HUES64 (cell line): ENCODE measurements around the gene RHOT2.
A peak's percentile ranks its signal among the peaks of the same experiment; 100 is the strongest.

Experiments
- H3K27ac ChIP-seq: 2 replicates; pipeline ENCODE4 v1.7.0; 2013; ENCODE audit warnings: low read depth, low read length, inconsistent platforms
- H3K27me3 ChIP-seq: 2 replicates; pipeline ENCODE4 v1.6.1; 2013; ENCODE audit warnings: mild to moderate bottlenecking, low read length; ENCODE audit not compliant: insufficient read depth
- H3K36me3 ChIP-seq: 2 replicates; pipeline ENCODE4 v1.6.1; 2013; ENCODE audit warnings: mild to moderate bottlenecking, low read length; ENCODE audit not compliant: insufficient read depth
- H3K4me1 ChIP-seq: 2 replicates; pipeline ENCODE4 v1.6.1; 2013; ENCODE audit warnings: mild to moderate bottlenecking, low read length, moderate library complexity; ENCODE audit not compliant: insufficient read depth
- H3K4me3 ChIP-seq: 2 replicates; pipeline ENCODE4 v1.5.1; 2013; ENCODE audit warnings: mild to moderate bottlenecking, low read length, moderate library complexity
- H3K9ac ChIP-seq: 2 replicates; pipeline ENCODE4 v1.6.1; 2013; ENCODE audit warnings: mild to moderate bottlenecking, low read depth, low read length
- H3K9me3 ChIP-seq: 2 replicates; pipeline ENCODE4 v1.6.1; 2013; ENCODE audit warnings: low read depth, low read length; ENCODE audit not compliant: insufficient read depth
- WGBS: fragments of 150-250, 120-280 bp; methylation state at CpG from one replicate; pipeline ENCODE4 v1.1.7; 2013; ENCODE audit warnings: missing lambda C conversion rate; 5-methylcytosine and 5-hydroxymethylcytosine counted together

The RHOT2 gene

DNA sequence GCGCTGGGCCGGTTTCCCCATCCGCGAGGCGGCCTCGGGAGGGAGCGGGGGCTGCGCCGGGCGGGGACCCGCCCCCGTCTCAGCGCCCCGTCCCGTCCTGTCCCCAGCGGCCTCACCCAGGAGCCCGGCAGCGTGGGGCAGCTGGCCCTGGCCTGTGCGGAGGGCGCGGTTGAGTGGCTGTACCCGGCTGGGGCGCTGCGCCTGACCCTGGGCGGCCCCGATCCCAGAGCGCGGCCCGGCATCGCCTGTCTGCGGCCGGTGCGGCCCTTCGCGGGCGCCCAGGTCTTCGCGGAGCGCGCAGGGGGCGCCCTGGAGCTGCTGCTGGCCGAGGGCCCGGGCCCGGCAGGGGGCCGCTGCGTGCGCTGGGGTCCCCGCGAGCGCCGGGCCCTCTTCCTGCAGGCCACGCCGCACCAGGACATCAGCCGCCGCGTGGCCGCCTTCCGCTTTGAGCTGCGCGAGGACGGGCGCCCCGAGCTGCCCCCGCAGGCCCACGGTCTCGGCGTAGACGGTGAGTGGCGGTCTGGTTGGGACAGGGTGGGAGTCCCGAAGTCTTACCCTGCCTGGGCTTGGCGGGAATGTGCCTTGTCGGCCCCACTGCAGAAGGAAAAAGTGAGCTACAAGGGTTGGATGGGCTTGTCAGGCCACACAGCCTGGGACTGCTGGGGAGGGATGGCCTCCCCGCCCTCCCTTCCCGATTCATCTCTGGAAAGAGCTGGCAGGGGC lies 47.7 kb downstream of the RHOT2 start:
- peaks cover 18% of the 10 kb centered on the region; the same call in 1 of the 2 replicates for H3K4me1 ChIP-seq
- peaks cover 46% of the 10 kb centered on the region for H3K27me3 ChIP-seq
- peak overlapping the region; percentile 57 for H3K9ac ChIP-seq
- 4% methylated on average over 74 of the region's 74 CpGs for WGBS
- H3K9me3 ChIP-seq: no peaks in the 10 kb centered on the region
- H3K4me3 ChIP-seq: peak overlapping the region; percentile 66
- no peaks in the 10 kb centered on the region for H3K36me3 ChIP-seq
- H3K27ac ChIP-seq: no peak overlapping the region

DNA sequence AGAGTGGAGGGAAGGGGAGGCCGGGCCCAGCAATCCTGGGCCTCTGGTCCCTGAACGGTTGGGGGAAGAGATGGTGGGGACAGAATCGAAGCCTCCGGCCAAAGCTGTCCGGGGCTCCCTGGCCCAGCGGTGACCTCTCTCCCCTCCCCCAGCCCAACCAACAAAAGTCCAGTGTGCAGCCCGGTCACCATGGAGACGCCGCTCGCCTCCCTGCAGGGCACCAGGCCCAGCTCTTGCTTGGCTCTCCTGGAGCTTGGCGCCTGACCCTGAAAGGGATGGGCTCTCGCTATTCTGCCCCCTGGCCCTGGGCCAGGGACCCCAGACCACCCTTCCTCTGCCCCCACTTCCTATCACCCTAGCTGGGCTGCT lies 48.3 kb downstream of the RHOT2 start:
- no peaks in the 10 kb centered on the region for H3K36me3 ChIP-seq
- H3K27ac ChIP-seq: no peak overlapping the region
- peak overlapping the region; percentile 66 for H3K4me3 ChIP-seq
- 0 out of 2 replicates have a peak overlapping the region, but pooled peaks have one; percentile 37 for H3K9ac ChIP-seq
- WGBS: 14% methylated on average over 11 of the region's 12 CpGs
- peaks cover 18% of the 10 kb centered on the region; the same call in 1 of the 2 replicates for H3K4me1 ChIP-seq
- H3K9me3 ChIP-seq: no peaks in the 10 kb centered on the region
- peaks cover 40% of the 10 kb centered on the region for H3K27me3 ChIP-seq

- Histone ChIP-seq H3K9me3 (no peaks in the 10 kb centered on the region), H3K27ac (no peak overlapping the region), H3K36me3 (no peaks in the 10 kb centered on the region), H3K27me3 (peaks cover 38% of the 10 kb centered on the region), H3K4me3 (peak overlapping the region; percentile 66; the same call in 1 of the 2 replicates), H3K4me1 (peaks cover 18% of the 10 kb centered on the region; the same call in 1 of the 2 replicates), H3K9ac (no peak overlapping the region)
- 89% methylated on average over 29 of the region's 29 CpGs for WGBS
Measured at GRCh38 chr16:716768-717325, 48.9 kb downstream of the RHOT2 start.

GRCh38 chr16:717450-718245 lies 49.7 kb downstream of the RHOT2 start:
- H3K36me3 ChIP-seq: no peaks in the 10 kb centered on the region
- peaks cover 36% of the 10 kb centered on the region for H3K27me3 ChIP-seq
- no peak overlapping the region for H3K4me3 ChIP-seq
- WGBS: 76% methylated on average over 32 of the region's 32 CpGs
- no peaks in the 10 kb centered on the region for H3K9me3 ChIP-seq
- H3K27ac ChIP-seq: no peak overlapping the region
- peaks cover 18% of the 10 kb centered on the region; the same call in 1 of the 2 replicates for H3K4me1 ChIP-seq
- no peak overlapping the region for H3K9ac ChIP-seq

DNA sequence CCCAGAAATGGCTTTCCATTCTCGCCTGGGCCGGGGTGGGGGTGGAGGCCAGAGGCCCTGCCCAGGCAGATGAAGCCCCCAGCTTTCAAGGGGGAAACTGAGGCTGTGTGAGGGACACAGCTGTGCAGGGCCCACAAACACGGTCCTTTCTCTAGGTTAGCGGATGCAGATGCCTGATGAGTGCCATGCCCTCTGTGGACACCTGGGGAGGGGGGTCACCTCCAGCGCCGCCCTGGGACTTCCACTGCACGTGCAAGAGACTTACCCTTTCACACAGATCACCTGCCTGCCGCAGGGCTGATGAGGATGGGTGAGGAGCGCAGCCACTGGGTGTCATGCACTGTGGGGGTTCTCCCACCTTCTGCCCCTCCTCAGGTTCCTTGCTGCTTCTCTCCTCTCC lies 50.5 kb downstream of the RHOT2 start:
- H3K27me3 ChIP-seq: peaks cover 36% of the 10 kb centered on the region
- peaks cover 18% of the 10 kb centered on the region; the same call in 1 of the 2 replicates for H3K4me1 ChIP-seq
- H3K9me3 ChIP-seq: no peaks in the 10 kb centered on the region
- H3K4me3 ChIP-seq: no peak overlapping the region
- WGBS: 92% methylated on average over 9 of the region's 9 CpGs
- peaks cover 4% of the 10 kb centered on the region; the same call in 1 of the 2 replicates for H3K36me3 ChIP-seq
- no peak overlapping the region for H3K9ac ChIP-seq
- H3K27ac ChIP-seq: no peak overlapping the region

- peaks cover 18% of the 10 kb centered on the region; the same call in 1 of the 2 replicates for H3K4me1 ChIP-seq
- H3K27me3 ChIP-seq: peaks cover 31% of the 10 kb centered on the region
- peaks cover 5% of the 10 kb centered on the region; the same call in 1 of the 2 replicates for H3K36me3 ChIP-seq
- 92% methylated on average over 6 of the region's 6 CpGs for WGBS
- H3K27ac ChIP-seq: no peak overlapping the region
- H3K4me3 ChIP-seq: no peak overlapping the region
- H3K9me3 ChIP-seq: no peaks in the 10 kb centered on the region
- H3K9ac ChIP-seq: no peak overlapping the region
Measured at GRCh38 chr16:718922-719321, 51.0 kb downstream of the RHOT2 start.

DNA sequence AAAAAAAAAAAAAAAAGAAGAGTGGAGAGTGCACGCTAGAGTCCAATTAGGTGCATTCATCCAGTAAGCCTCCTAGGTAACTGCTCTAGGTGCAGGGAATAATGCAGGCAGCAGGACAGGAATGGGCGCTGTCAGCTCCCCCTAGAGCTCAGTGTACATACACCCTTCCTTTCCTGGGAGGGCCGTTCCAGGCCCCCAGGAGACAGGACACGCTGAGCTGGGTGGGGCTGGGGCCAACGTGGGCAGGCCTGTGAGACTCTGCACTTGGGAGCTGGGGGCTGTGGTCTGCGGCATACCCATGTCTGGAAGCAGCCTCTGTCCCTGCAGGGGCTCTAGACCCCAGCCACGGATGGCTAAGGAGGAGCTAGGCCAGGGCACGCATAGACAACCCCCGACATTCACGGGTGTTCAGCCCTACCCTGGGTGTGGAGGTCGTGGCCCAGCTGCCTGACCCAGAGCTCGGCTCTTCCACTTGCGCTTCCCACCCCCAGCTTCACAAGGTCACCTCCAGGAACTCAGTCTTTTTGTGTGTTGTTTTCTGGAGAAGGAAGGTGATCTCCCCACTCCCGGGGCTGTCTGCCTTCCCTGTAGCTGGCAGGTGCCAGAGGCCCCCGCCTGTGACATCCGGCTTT lies 52.0 kb downstream of the RHOT2 start:
- H3K9me3 ChIP-seq: no peaks in the 10 kb centered on the region
- H3K4me3 ChIP-seq: peak overlapping the region; percentile 93
- peak overlapping the region; percentile 94; the same call in 1 of the 2 replicates for H3K9ac ChIP-seq
- peaks cover 18% of the 10 kb centered on the region; the same call in 1 of the 2 replicates for H3K4me1 ChIP-seq
- H3K27ac ChIP-seq: no peak overlapping the region
- WGBS: 25% methylated on average over 16 of the region's 16 CpGs
- peaks cover 5% of the 10 kb centered on the region; the same call in 1 of the 2 replicates for H3K36me3 ChIP-seq
- H3K27me3 ChIP-seq: peaks cover 23% of the 10 kb centered on the region

- Histone ChIP-seq H3K27me3 (peaks cover 23% of the 10 kb centered on the region), H3K9ac (peak overlapping the region; percentile 94), H3K9me3 (no peaks in the 10 kb centered on the region), H3K27ac (peak overlapping the region; percentile 94), H3K36me3 (peaks cover 5% of the 10 kb centered on the region; the same call in 1 of the 2 replicates), H3K4me3 (peak overlapping the region; percentile 93), H3K4me1 (peaks cover 18% of the 10 kb centered on the region; the same call in 1 of the 2 replicates)
- under 1% methylated on average over 36 of the region's 38 CpGs for WGBS
Measured at GRCh38 chr16:720447-720989, 52.6 kb downstream of the RHOT2 start.

DNA sequence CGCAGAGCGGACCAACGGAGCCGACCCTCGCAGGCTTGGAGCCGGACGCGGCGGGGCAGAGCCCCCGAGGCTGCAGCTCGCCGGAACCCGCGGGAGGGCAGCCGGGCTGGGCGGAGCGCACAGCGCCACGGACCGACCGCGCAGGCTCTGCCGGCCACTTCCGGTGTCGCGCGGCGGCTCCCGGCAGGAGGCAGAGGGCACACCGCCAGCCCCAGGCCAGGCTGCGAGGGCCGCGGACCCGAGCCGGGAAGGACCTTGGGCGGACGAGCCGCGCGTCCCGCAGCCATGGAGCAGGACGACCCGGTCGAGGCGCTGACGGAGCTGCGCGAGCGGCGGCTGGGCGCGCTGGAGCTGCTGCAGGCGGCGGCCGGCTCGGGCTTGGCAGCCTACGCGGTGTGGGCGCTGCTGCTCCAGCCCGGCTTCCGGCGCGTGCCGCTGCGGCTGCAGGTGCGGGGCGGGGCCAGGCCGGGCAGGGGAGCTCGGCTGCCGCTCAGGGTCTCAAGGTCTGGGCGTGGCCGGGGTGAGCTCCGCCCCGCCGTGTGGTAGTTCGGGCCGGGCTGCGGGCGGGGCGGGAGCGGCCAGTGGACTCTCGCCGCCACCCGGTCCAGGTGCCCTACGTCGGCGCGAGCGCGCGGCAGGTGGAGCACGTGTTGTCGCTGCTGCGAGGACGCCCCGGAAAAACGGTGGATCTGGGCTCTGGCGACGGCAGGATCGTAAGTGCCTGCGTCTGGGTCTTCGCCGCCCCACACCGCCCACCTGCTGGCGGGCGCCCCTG lies 53.2 kb downstream of the RHOT2 start, which contains the start of gene ANTKMT:
Gene ANTKMT, plus strand, starts transcription at position 157 of the 775 bp plus-strand sequence. Its CDS starts 129 bp downstream, at position 286.
- H3K9me3 ChIP-seq: no peaks in the 10 kb centered on the region
- WGBS: 9% methylated on average over 106 of the region's 106 CpGs
- H3K9ac ChIP-seq: peak within 1 kb of the TSS; percentile 94
- peaks cover 23% of the 10 kb centered on the region for H3K27me3 ChIP-seq
- peak within 1 kb of the TSS; percentile 94 for H3K27ac ChIP-seq
- peak within 1 kb of the TSS; percentile 93 for H3K4me3 ChIP-seq
- peaks cover 14% of the 10 kb centered on the region; the same call in 1 of the 2 replicates for H3K4me1 ChIP-seq
- H3K36me3 ChIP-seq: peaks cover 5% of the 10 kb centered on the region; the same call in 1 of the 2 replicates
